ENCODE measurements around the gene GNG10. TPM values are rescaled to one million over a fixed set of nuclear protein-coding genes. Genes with fewer than 3 reads are reported as not detected.

The GNG10 gene
- total RNA-seq, 1 experiment from 2014 or later: 31.0 TPM

DNA sequence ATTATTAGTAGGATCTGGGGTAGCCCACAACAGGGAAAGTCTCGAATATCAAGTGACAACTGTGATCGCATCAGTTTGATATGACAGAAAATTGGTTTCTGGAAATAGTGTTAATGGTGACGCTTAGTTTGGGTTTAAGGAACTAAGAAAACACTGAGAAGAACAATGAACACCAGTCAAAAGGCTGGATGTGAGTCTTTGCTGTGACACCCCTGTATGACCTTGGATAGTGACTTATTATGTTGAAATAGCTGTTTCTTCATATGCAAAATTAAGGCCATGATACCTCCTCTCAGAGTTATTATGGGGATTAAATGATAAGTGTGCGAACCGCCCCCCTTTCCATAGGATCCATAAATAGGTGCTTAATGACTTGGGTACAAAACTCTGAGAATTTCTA, 29.3 kb upstream of the GNG10 start:
- Histone ChIP-seq H3K79me2 (ENCODE audit: insufficient read depth, low read length) (peaks cover 32% of the 10 kb centered on the region), H3K9me3 (ENCODE audit: control insufficient read depth, low read depth, low read length) (no peaks in the 10 kb centered on the region), H3K4me2 (ENCODE audit: insufficient read depth, insufficient read length, low read length) (peak overlapping the region; percentile 94), H3K4ac (ENCODE audit: low read depth, low read length) (no peak overlapping the region), H2BK20ac (ENCODE audit: low read depth, low read length, poor library complexity, severe bottlenecking) (no peak overlapping the region), H2AK5ac (ENCODE audit: insufficient read length, low read length) (no peak overlapping the region), H2BK15ac (ENCODE audit: low read depth, low read length) (no peak overlapping the region), H2BK120ac (ENCODE audit: low read depth, low read length, poor library complexity, severe bottlenecking) (no peak overlapping the region), H4K8ac (replicated peaks; ENCODE audit: insufficient read length, low read depth, low read length) (no peak overlapping the region), H2AFZ (ENCODE audit: low read length) (no peak overlapping the region), H3K56ac (ENCODE audit: insufficient read length, low read depth, low read length) (no peak overlapping the region), H3K9ac (ENCODE audit: extremely low read depth, insufficient read length, low read length) (peak overlapping the region; percentile 76), H3K27me3 (ENCODE audit: insufficient read depth, low read length) (peaks cover 3% of the 10 kb centered on the region; the same call in 1 of the 2 replicates), H3K27ac (ENCODE audit: insufficient read length, low read depth, low read length) (no peak overlapping the region), H2BK12ac (ENCODE audit: insufficient read length, low read depth, low read length) (no peak overlapping the region), H4K20me1 (ENCODE audit: control insufficient read depth, insufficient read depth, insufficient read length) (no peaks in the 10 kb centered on the region), H3K79me1 (ENCODE audit: insufficient read depth, low read depth, low read length, poor library complexity, severe bottlenecking) (peaks cover under 1% of the 10 kb centered on the region), H4K91ac (ENCODE audit: insufficient read length, low read depth, low read length) (no peak overlapping the region), H3T11ph (ENCODE audit: low read length) (no peak overlapping the region), H3K4me1 (ENCODE audit: insufficient read depth, low read length) (no peaks in the 10 kb centered on the region; the same call in 1 of the 2 replicates), H3K14ac (ENCODE audit: insufficient read depth, low read length) (no peak overlapping the region), H3K18ac (ENCODE audit: insufficient read length, low read depth, low read length) (no peak overlapping the region), H4K5ac (ENCODE audit: insufficient read length, low read depth, low read length) (no peak overlapping the region), H3K23me2 (ENCODE audit: insufficient read length, low read depth, low read length, poor library complexity, severe bottlenecking) (peaks cover 5% of the 10 kb centered on the region), H2BK5ac (ENCODE audit: insufficient read length, low read length) (no peak overlapping the region), H3K23ac (ENCODE audit: insufficient read length, low read depth, low read length) (no peak overlapping the region)
- DNase-seq: no peak
- Mint-ChIP-seq H3K27me3 (ENCODE audit: low read depth) (no peaks in the 10 kb centered on the region), H3K4me1 (peaks cover 24 to 28% of the 10 kb centered on the region in 2 experiments), H3K4me3 (peak overlapping the region; percentile 95), H3K9me3 (no peaks in the 10 kb centered on the region; a peak in 1 of 5 replicates), H3K27ac (peak overlapping the region in 2 of 3 experiments; percentile 25 to 86; a peak in 4 of 7 replicates), H3K36me3 (ENCODE audit: insufficient read depth in 1 of 3, low read depth in 3 of 3) (peaks cover 0 to 6% (median 4%) of the 10 kb centered on the region in 3 experiments; a peak in 4 of 7 replicates)
- WGBS (ENCODE audit: extremely low coverage, insufficient read length, low lambda C conversion rate): no CpG with 5 or more reads among the region's 5 CpGs
- no peak for TF ChIP-seq CTCF (conservative IDR thresholded peaks at IDR 0.05)
